Measurements from ENCODE around the gene CHPF. TPM values are rescaled to one million over a fixed set of nuclear protein-coding genes. Genes with fewer than 3 reads are reported as not detected.

Gene CHPF
- polyA plus RNA-seq, 1 donor = 20.3 TPM

DNA sequence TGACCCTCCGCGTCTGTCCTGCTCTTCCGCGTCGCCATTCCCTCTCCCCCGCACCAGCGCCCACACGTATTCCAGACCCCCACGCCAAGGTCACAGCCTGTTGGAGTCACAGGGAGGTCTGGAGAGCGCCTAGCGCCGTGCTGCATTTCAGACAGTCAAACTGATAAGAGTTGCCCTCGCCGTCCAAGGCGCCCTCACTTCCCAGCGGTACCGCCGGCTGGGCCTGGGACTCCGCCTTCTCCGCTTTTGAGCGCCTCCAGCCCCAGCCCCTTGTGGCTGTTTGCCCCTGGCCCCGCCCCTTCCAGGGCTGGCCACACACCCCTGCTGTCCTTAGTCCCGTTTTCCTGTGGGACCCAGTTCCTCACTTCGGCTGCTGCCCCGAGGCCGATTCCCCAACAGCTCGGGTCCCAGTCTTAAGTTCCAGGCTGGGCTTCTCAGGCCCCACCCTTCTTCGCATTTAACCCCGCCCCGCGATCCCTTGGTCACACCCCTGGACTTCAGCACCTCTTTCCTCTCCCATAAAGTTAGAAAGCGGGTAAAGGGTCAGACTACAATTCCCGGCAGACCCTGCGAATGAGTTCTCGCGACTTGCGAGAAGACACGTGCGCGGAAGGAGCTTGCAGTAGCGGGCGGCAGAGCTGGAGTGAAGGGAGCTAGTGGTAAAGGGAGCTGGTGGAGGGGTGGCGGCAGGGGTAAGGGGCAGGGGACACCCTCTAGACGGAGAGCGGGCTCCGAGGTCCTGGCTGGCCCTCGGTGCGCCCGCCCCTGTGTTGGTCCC, 45.1 kb downstream of the CHPF start, which contains the start of gene GMPPA:
Gene GMPPA (plus strand): TSS at position 612 of the 778 bp plus-strand sequence. CDS start 1,085 bp downstream, outside the sequence.
- peak; percentile 98 for DNase-seq

DNA sequence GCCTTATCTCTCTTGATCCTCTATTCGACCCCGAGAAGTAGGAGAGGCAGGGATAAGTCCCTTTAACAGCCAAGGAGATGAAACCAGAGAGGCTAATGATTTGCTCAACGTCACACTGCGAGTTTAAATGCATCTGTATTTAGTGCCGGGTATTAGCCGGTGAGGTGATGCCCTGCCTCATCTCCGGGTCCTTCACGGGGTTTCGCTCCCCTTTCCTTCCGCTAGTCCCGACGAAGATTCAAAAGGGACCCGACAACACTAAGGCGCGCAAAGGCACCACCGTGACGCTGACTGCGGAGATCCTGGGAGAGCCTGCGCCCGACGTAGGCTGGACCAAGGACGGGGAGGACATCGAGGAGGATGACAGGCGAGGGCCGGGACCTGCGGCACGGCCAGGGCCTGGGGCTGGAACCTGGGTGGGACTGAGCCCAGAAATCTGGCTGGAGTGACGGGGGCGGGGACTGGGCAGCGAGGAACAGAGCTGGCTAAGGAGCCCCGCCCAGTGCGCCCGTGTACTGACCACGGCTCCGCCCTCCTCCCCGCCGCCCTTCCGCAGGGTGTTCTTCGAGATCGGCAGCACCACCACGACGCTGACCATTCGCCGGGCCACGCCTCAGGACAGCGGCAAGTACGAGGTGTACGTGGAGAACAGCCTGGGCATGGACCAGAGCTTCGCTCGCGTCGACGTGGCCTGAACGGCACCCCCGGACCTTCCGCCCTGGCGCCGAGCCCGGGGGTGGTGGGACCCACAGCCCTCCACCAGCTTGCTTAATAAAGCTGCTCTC, 45.9 kb downstream of the CHPF start:
- DNase-seq = no peak

GRCh38 chr2:219496825-219497494, 46.6 kb downstream of the CHPF start:
- no peak for DNase-seq

- no peak for DNase-seq
These were observed 47.3 kb downstream of the CHPF start for GRCh38 chr2:219496247-219496824.

DNA sequence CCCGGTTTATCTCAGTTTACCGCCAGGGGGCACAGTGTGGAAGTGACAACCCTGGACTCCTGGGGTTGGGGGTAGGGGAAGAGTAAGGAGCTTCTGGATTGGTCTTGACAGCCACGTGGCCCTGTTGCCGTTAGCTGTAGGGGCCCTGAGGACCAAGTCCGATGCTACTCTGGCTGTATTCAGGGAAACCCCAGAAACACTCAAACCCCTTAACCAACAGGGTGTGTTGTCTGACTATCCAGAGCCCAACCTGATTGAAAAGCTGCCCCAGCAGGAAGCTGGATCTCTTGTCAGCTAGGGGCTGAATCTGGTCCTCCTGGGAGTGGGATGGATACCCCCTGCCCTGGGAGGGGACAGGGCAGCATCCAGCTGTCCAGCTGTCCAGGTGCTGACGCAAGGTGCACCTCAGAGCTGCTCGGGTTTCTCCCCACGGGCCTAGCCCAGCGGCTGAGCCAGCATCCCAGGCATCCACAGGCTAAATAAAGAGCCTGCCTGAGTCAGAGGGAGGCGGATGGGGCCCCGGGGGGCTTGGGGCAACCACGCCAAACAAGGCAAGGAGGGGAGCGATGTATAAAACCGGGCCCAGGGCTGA, 48.0 kb downstream of the CHPF start:
- no peak for DNase-seq

DNA sequence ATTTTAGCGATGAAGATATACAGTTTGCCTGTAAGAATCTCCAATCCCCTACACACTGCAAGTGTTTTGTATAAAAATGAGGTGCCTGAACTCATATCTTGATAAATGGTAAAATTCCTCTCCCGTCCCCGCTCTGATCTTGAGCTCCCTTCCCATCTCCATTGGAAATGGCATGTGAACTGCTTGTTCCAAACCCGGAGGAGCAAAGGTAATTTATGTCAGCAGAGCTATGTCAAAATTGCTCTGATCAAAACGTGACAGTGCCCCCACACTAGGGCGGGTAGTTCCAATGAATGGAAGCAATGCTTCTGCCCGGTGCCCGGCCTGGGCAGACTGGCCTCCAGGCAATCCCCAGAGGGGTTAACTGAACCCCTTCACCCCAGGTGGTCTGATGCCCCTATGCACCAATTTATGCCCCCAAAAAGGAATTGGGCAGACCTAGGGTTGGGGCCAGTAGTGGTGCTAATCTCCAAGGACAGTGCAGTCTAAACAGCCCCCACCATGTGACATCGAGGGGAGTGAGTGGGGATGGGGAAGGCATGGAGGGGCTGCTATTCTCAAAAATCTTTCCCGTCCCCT, 48.6 kb downstream of the CHPF start:
- DNase-seq = no peak

GRCh38 chr2:219493086-219493485, 50.5 kb downstream of the CHPF start:
- no peak for DNase-seq

GRCh38 chr2:219492575-219492974, 51.0 kb downstream of the CHPF start:
- DNase-seq = no peak

DNA sequence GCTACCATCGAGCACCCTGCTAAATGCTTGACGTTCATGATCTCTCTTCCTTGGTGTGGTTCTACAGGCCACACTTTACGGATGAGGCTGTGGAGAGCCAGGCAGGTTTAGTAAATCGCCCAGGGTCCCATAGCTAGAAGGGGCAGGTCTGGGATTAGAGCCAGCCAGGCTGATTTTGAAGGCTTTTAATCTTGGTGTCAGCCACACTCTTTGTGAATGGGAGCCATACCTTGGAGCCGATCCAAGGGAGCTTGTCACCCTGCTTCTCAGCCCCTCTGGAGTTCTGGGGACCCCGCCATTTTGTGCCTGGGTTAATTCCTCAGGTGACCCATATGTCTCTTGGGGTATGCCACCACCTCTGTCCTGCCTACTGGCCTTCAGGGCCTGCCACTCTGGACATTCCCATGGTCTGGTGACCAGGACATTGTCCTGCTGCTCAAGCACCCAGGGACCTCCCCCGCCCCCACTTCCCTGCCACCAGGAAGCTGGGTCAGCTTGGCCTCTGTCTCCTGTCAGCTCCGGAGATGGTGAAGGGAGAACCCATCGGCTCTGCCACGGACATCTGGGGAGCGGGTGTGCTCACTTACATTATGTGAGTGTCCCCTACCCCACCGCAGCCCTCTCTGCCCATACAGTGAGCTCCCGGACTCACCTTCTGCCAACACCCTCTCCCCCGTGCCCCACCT, 52.2 kb downstream of the CHPF start:
- no peak for DNase-seq

DNA sequence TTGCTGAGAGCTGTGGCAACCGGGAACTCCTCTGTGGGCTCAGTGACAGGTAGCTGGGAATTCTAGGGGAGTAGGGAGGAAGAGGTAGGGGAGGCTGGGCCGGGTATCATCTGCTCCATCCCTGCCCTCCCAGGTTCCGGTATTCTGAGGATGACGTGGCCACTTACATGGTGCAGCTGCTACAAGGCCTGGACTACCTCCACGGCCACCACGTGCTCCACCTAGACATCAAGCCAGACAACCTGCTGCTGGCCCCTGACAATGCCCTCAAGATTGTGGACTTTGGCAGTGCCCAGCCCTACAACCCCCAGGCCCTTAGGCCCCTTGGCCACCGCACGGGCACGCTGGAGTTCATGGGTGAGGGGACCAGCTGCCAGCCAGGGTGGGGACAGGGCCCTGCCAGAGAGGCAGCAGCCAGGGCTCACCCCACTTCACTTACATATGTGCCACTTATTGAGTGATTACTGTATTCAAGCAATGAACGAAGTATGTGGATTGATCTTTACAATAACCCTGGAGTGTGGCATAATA, 52.9 kb downstream of the CHPF start:
- DNase-seq = no peak

GRCh38 chr2:219490186-219490585, 53.4 kb downstream of the CHPF start:
- no peak for DNase-seq

- DNase-seq = no peak
These were observed 54.3 kb downstream of the CHPF start for GRCh38 chr2:219489315-219489714.

Other genes starting within 250 kb of the CHPF start
- gene PTPRN, start 234.4 kb downstream of the CHPF start, polyA plus RNA-seq (ENCODE audit: insufficient read length) = 0.27 TPM
- not detected for gene RESP18, start 211.1 kb downstream of the CHPF start, polyA plus RNA-seq (ENCODE audit: insufficient read length)
- 60.2 TPM for gene DNPEP, start 155.9 kb downstream of the CHPF start, polyA plus RNA-seq (ENCODE audit: insufficient read length)
- 5.9 TPM for gene DES, start 125.4 kb downstream of the CHPF start, polyA plus RNA-seq (ENCODE audit: insufficient read length)
- gene SPEG, start 109.0 kb downstream of the CHPF start, polyA plus RNA-seq (ENCODE audit: insufficient read length) = 10.8 TPM
- 41.7 TPM for gene GMPPA, start 44.9 kb downstream of the CHPF start, polyA plus RNA-seq (ENCODE audit: insufficient read length)
- gene ASIC4, start 29.3 kb downstream of the CHPF start, polyA plus RNA-seq (ENCODE audit: insufficient read length) = 0.20 TPM
- 2.5 TPM for gene TMEM198, start 219 bp upstream of the CHPF start, polyA plus RNA-seq (ENCODE audit: insufficient read length)
- gene OBSL1, start 27.7 kb upstream of the CHPF start, polyA plus RNA-seq (ENCODE audit: insufficient read length) = 136 TPM
- gene INHA, start 28.5 kb upstream of the CHPF start, polyA plus RNA-seq (ENCODE audit: insufficient read length) = 2.0 TPM
- 31.2 TPM for gene STK11IP, start 54.0 kb upstream of the CHPF start, polyA plus RNA-seq (ENCODE audit: insufficient read length)
- 7.9 TPM for gene SLC4A3, start 83.8 kb upstream of the CHPF start, polyA plus RNA-seq (ENCODE audit: insufficient read length)

Data from left kidney (tissue), 2 donors.